Ascending aorta (tissue), 2 donors: ENCODE data around the gene LRIT3. TPM values are rescaled to one million over a fixed set of nuclear protein-coding genes. Genes with fewer than 3 reads are reported as not detected.
A peak's percentile ranks its signal among the peaks of the same experiment; 100 is the strongest.

Source experiments
- DNase-seq, 2 donors: peaks; one replicate each; pipeline ENCODE4 v3.0.0-alpha.2; 2019; ENCODE audit warnings: low spot score in 2 of 2
- H3K27ac ChIP-seq, 2 donors: fragments of 200-600 bp; sonication (generic); one replicate each; pipeline ENCODE4 v1.5.1; 2016 to 2017; ENCODE audit warnings: mild to moderate bottlenecking in 1 of 2
- H3K27me3 ChIP-seq: fragments of 200-600 bp; sonication (generic); one replicate; pipeline ENCODE4 v1.5.1; 2017
- H3K36me3 ChIP-seq, 2 donors: fragments of 200-600 bp; sonication (generic); one replicate each; pipeline ENCODE4 v1.5.1; 2016
- H3K4me1 ChIP-seq, 2 donors: fragments of 200-600 bp; sonication (generic); one replicate each; pipeline ENCODE4 v1.5.1; 2016 to 2017; ENCODE audit warnings: mild to moderate bottlenecking in 1 of 2
- H3K4me3 ChIP-seq, 2 donors: fragments of 200-600 bp; sonication (generic); one replicate each; pipeline ENCODE4 v1.5.1; 2016 to 2017; ENCODE audit warnings: mild to moderate bottlenecking in 1 of 2
- H3K9me3 ChIP-seq, 2 donors: fragments of 200-600 bp; sonication (generic); one replicate each; pipeline ENCODE4 v1.5.1; 2016
- CTCF ChIP-seq, 3 experiments: fragments of 200-600 bp in 2 of 3; fragments of 450-650 bp in 1 of 3; sonication (generic) in 2 of 3; IDR thresholded peaks; one replicate each; pipeline ENCODE4 v1.5.1; 2016 to 2019; ENCODE audit warnings: antibody characterized with exemption in 3 of 3, mild to moderate bottlenecking in 1 of 3, moderate library complexity in 1 of 3
- intact Hi-C: fragments of 100-400 bp; cut with DNase I; formaldehyde crosslinking; loops from one replicate; pipeline ENCODE4 v1.15.1; 2023
- total RNA-seq: library from RNA; depleted of rRNA; stranded (reverse); fragments of >200 nt; gene quantifications from one replicate; pipeline ENCODE4 v1.1.0, GENCODE V29; 2016

Gene LRIT3
- total RNA-seq, 1 donor from 2014 or later = not detected

- Histone ChIP-seq H3K27me3 (no peaks in the 10 kb centered on the region), H3K36me3 (no peaks in the 10 kb centered on the region), H3K9me3 (no peaks in the 10 kb centered on the region), H3K27ac (no peak overlapping the region), H3K4me1 (no peaks in the 10 kb centered on the region), H3K4me3 (no peak overlapping the region)
- no peak for TF ChIP-seq CTCF (IDR thresholded peaks at IDR 0.05)
- DNase-seq = no peak
- intact Hi-C loops = loop anchor here (10.0 kb wide), 1 partner anchor 245 kb away; the partner anchor contains the start of gene MCUB
Observed at GRCh38 chr4:109809655-109810054, 38.3 kb upstream of the LRIT3 start.

GRCh38 chr4:109810552-109811387 is 37.1 kb upstream of the LRIT3 start:
- no peak overlapping the region for H3K27ac ChIP-seq
- no peaks in the 10 kb centered on the region for H3K9me3 ChIP-seq
- intact Hi-C loops = loop anchor here (10.0 kb wide), 1 partner anchor 246 kb away; the partner anchor contains the start of gene MCUB
- H3K36me3 ChIP-seq = no peaks in the 10 kb centered on the region
- no peaks in the 10 kb centered on the region for H3K4me1 ChIP-seq
- no peak for DNase-seq
- no peak for TF ChIP-seq CTCF (IDR thresholded peaks at IDR 0.05)
- no peaks in the 10 kb centered on the region for H3K27me3 ChIP-seq
- no peak overlapping the region for H3K4me3 ChIP-seq

GRCh38 chr4:109811707-109812106 is 36.2 kb upstream of the LRIT3 start:
- no peaks in the 10 kb centered on the region for H3K36me3 ChIP-seq
- no peak overlapping the region for H3K27ac ChIP-seq
- H3K27me3 ChIP-seq = no peaks in the 10 kb centered on the region
- intact Hi-C loops = loop anchor here (10.0 kb wide), 1 partner anchor 247 kb away; the partner anchor contains the start of gene MCUB
- H3K4me1 ChIP-seq = peaks cover 6% of the 10 kb centered on the region in 2 donors
- no peaks in the 10 kb centered on the region for H3K9me3 ChIP-seq
- TF ChIP-seq CTCF (IDR thresholded peaks at IDR 0.05) = no peak
- H3K4me3 ChIP-seq = no peak overlapping the region
- DNase-seq = no peak

GRCh38 chr4:109815151-109816081 is 32.5 kb upstream of the LRIT3 start, which contains the start of gene GAR1:
Gene GAR1, plus strand, starts transcription at chr4:109815762. Its CDS starts 403 bp downstream, at chr4:109816165.
- Histone ChIP-seq H3K36me3 (peaks cover 0 to 6% of the 10 kb centered on the region in 2 donors), H3K27ac (peak within 1 kb of the TSS; percentile 66 to 87), H3K4me1 (peaks cover 6% of the 10 kb centered on the region in 2 donors), H3K27me3 (no peaks in the 10 kb centered on the region), H3K9me3 (no peaks in the 10 kb centered on the region), H3K4me3 (peak within 1 kb of the TSS; percentile 68 to 80)
- no peak for TF ChIP-seq CTCF (IDR thresholded peaks at IDR 0.05)
- DNase-seq = peak; percentile 57 to 93
- intact Hi-C loops = loop anchor here (2.0 to 10.0 kb wide), 7 partner anchors 85 to 1193 kb away; partner anchors contain the start of genes CASP6, ELOVL6, MCUB and OSTC

- no peaks in the 10 kb centered on the region for H3K27me3 ChIP-seq
- intact Hi-C loops = loop anchor here (2.0 to 10.0 kb wide), 5 partner anchors 113 to 1194 kb away; partner anchors contain the start of genes CASP6, ELOVL6, MCUB and OSTC
- peak overlapping the region; percentile 66 to 87 for H3K27ac ChIP-seq
- peak overlapping the region; percentile 68 to 80 for H3K4me3 ChIP-seq
- TF ChIP-seq CTCF (IDR thresholded peaks at IDR 0.05) = no peak
- peaks cover 6% of the 10 kb centered on the region in 2 donors for H3K4me1 ChIP-seq
- peaks cover 0 to 6% of the 10 kb centered on the region in 2 donors for H3K36me3 ChIP-seq
- no peak for DNase-seq
- H3K9me3 ChIP-seq = no peaks in the 10 kb centered on the region
Observed at GRCh38 chr4:109816082-109816442, 31.8 kb upstream of the LRIT3 start.
